HepG2 (cell line): ENCODE results near the gene CMIP. TPM values are rescaled to one million over a fixed set of nuclear protein-coding genes. Genes with fewer than 3 reads are reported as not detected.
A peak's percentile ranks its signal among the peaks of the same experiment; 100 is the strongest.

ENCODE experiments used
- ATF7-NPFF ChIP-seq: sonication (generic); formaldehyde crosslinking; IDR thresholded peaks from 2 replicates; pipeline ENCODE4 v1.8.1; 2023; ENCODE audit warnings: mild to moderate bottlenecking, low read depth, missing genetic modification reagents, moderate library complexity
- CEBPG ChIP-seq: IDR thresholded peaks from 2 replicates; pipeline ENCODE4 v1.6.1; 2016
- CENPX ChIP-seq: sonication (generic); formaldehyde crosslinking; IDR thresholded peaks from 2 replicates; pipeline ENCODE4 v1.9.0; 2021; ENCODE audit warnings: mild to moderate bottlenecking, missing genetic modification reagents, moderate library complexity
- FOXJ3 ChIP-seq: sonication (generic); formaldehyde crosslinking; IDR thresholded peaks from 2 replicates; pipeline ENCODE4 v1.4.0; 2020; ENCODE audit warnings: missing genetic modification reagents, mild to moderate bottlenecking, borderline replicate concordance
- GLI4 ChIP-seq: sonication (generic); formaldehyde crosslinking; IDR thresholded peaks from 2 replicates; pipeline ENCODE4 v1.5.1; 2020; ENCODE audit warnings: missing genetic modification reagents, mild to moderate bottlenecking, moderate library complexity, borderline replicate concordance
- HNF4G ChIP-seq, 2 experiments: sonication (generic) in 1 of 2; formaldehyde crosslinking in 1 of 2; IDR thresholded peaks; 2 replicates each; pipeline versions ENCODE4 v1.4.0 to v1.6.1; 2011 to 2020; ENCODE audit warnings: borderline replicate concordance in 2 of 2, low read depth in 2 of 2, mild to moderate bottlenecking in 2 of 2, low read length in 1 of 2, missing genetic modification reagents in 1 of 2, moderate library complexity in 1 of 2
- HNRNPK ChIP-seq: fragments of 200-400 bp; formaldehyde crosslinking; IDR thresholded peaks from 2 replicates; pipeline ENCODE4 v1.6.1; 2018; ENCODE audit warnings: low read length, low read depth, moderate library complexity, mild to moderate bottlenecking; ENCODE audit not compliant: poor library complexity, severe bottlenecking
- JARID2 ChIP-seq: sonication (generic); formaldehyde crosslinking; IDR thresholded peaks from 2 replicates; pipeline ENCODE4 v1.8.1; 2023; ENCODE audit warnings: missing genetic modification reagents, inconsistent platforms; ENCODE audit not compliant: insufficient replicate concordance
- NFYB ChIP-seq: sonication (generic); formaldehyde crosslinking; IDR thresholded peaks from 2 replicates; pipeline ENCODE4 v1.4.0; 2020; ENCODE audit warnings: missing genetic modification reagents
- RCOR2 ChIP-seq: IDR thresholded peaks from 2 replicates; pipeline ENCODE4 v1.6.1; 2016; ENCODE audit warnings: missing biosample characterization, missing genetic modification reagents
- RFX3 ChIP-seq: IDR thresholded peaks from 2 replicates; pipeline ENCODE4 v1.6.1; 2016; ENCODE audit warnings: missing biosample characterization, missing genetic modification reagents
- SETDB1 ChIP-seq: sonication (generic); formaldehyde crosslinking; IDR thresholded peaks from 2 replicates; pipeline ENCODE4 v1.5.1; 2020; ENCODE audit warnings: missing genetic modification reagents, mild to moderate bottlenecking, borderline replicate concordance
- SMAD3 ChIP-seq: sonication (generic); formaldehyde crosslinking; IDR thresholded peaks from 2 replicates; pipeline ENCODE4 v1.4.0; 2020; ENCODE audit warnings: missing genetic modification reagents
- SMYD3 ChIP-seq: sonication (generic); formaldehyde crosslinking; IDR thresholded peaks from 2 replicates; pipeline ENCODE4 v1.8.1; 2023; ENCODE audit warnings: mild to moderate bottlenecking, missing genetic modification reagents
- STAG1 ChIP-seq: sonication (generic); formaldehyde crosslinking; IDR thresholded peaks from 2 replicates; pipeline ENCODE4 v1.4.0; 2020; ENCODE audit warnings: missing genetic modification reagents
- TFAP4 ChIP-seq: sonication (generic); IDR thresholded peaks from 2 replicates; pipeline ENCODE4 v1.6.1; 2016; ENCODE audit warnings: low read depth, borderline replicate concordance
- THRA ChIP-seq: sonication (generic); formaldehyde crosslinking; IDR thresholded peaks from 2 replicates; pipeline ENCODE4 v1.4.0; 2020; ENCODE audit warnings: missing genetic modification reagents, borderline replicate concordance
- TOE1 ChIP-seq: sonication (generic); formaldehyde crosslinking; IDR thresholded peaks from 2 replicates; pipeline ENCODE4 v1.4.0; 2020; ENCODE audit warnings: mild to moderate bottlenecking, missing genetic modification reagents
- TOPORS ChIP-seq: sonication (generic); formaldehyde crosslinking; IDR thresholded peaks from 2 replicates; pipeline ENCODE4 v1.8.0; 2023; ENCODE audit warnings: mild to moderate bottlenecking, missing genetic modification reagents
- ZFP1 ChIP-seq: IDR thresholded peaks from 2 replicates; pipeline ENCODE4 v1.6.1; 2016
- ZFP82 ChIP-seq: sonication (generic); formaldehyde crosslinking; IDR thresholded peaks from 2 replicates; pipeline ENCODE4 v1.5.1; 2020; ENCODE audit warnings: mild to moderate bottlenecking, missing genetic modification reagents, borderline replicate concordance
- ZNF263 ChIP-seq: sonication (generic); formaldehyde crosslinking; IDR thresholded peaks from 2 replicates; pipeline ENCODE4 v1.4.0; 2020; ENCODE audit warnings: missing genetic modification reagents
- ZNF326 ChIP-seq: sonication (generic); formaldehyde crosslinking; IDR thresholded peaks from 2 replicates; pipeline ENCODE4 v1.4.0; 2020; ENCODE audit warnings: missing genetic modification reagents, borderline replicate concordance
- ZNF768 ChIP-seq: sonication (generic); formaldehyde crosslinking; IDR thresholded peaks from 2 replicates; pipeline ENCODE4 v1.4.0; 2020; ENCODE audit warnings: missing genetic modification reagents
- polyA plus RNA-seq, 8 experiments: library from polyadenylated mRNA; depleted of rRNA in 3 of 8; stranded (reverse) in 7 of 8; unstranded in 1 of 8; fragments of >200 nt; fragmentation: Illumina TruSeq in 4 of 8; extraction: Trizol in 4 of 8; gene quantifications; 2 replicates each; pipeline versions ENCODE4 v1.2.1 to v1.2.3, GENCODE V29; 2011 to 2016; ENCODE audit warnings: low read depth in 4 of 8, missing spikeins in 1 of 8, mixed read lengths in 1 of 8; ENCODE audit not compliant: insufficient read depth in 1 of 8
- total RNA-seq, 5 experiments: library from RNA; depleted of rRNA; stranded (reverse); fragments of >200 nt; fragmentation: Illumina TruSeq; extraction: Trizol; gene quantifications; 2 replicates each; pipeline ENCODE4 v1.2.3, GENCODE V29; 2016; ENCODE audit warnings: low read depth in 1 of 5
- TF ChIP-seq, protein P1 (sequence below): sonication (generic); formaldehyde crosslinking; IDR thresholded peaks from 2 replicates; pipeline ENCODE4 v1.8.1; 2022; ENCODE audit warnings: mild to moderate bottlenecking, missing genetic modification reagents

Gene CMIP
- total and polyA plus RNA-seq, 2 of the 13 experiments (the other 11 are each of a cell fraction or from before 2014, with no cell fraction given) = 10.9 to 18.1 TPM

DNA sequence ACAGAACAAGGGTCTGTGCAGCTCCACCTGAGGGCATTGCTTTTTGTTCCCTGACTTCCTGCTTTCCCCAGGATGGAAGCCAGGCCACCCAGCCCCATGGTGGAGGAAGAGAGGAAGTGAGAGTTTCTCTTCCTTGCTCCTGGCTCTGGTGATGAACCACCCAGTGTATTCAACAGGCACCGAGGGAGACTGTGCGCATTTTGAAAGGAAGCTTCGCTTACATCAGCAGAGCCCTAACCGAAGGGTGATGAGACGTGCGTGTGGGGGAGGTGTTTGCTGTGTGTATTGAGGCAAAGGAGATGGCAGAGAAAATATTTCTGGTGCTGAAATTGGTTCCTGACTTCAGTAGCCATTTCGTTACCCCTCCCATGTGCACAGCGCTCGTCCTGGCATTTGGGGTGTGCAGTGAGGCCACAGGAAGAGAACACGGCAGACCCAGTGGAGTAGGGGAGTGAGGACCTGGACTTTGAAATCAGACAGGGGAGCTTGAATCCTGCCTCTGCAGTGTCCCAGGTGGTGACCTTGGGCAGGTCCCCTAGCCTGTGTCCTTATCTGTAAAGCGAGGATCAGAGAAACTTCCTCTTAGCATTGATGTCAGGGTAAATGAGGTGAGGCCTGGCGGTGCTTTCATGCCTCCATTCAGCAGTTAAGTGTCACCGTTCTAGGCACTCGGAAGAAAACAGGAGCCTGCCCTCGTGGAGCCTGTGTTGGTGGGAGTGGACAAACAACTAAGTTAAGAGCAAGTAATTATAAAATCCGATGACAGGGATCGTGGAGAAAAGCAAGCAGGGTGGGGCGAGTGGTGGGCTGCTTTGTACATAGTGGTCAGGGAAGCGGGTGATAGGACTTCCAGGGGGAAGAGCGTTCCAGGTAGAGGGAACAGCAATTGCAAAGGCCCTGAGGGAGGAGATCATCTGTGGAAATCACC lies 7.4 kb downstream of the CMIP start (continued):
- TF ChIP-seq HNF4G (IDR thresholded peaks at IDR 0.05; ENCODE audit: borderline replicate concordance, low read depth, low read length) = peak; percentile 88; the same call in 1 of the 2 replicates
- TF ChIP-seq HNF4G (CRISPR knock-in tag; IDR thresholded peaks at IDR 0.05; ENCODE audit: borderline replicate concordance, low read depth) = peak; percentile 96; the same call in 1 of the 2 replicates
- TF ChIP-seq TOPORS (CRISPR knock-in tag) = peak; percentile 90
- peak; percentile 99 for TF ChIP-seq ZNF326 (CRISPR knock-in tag)
- peak; percentile 93; the same call in 1 of the 2 replicates for TF ChIP-seq SMAD3 (CRISPR knock-in tag)
- peak; percentile 97 for TF ChIP-seq RCOR2 (CRISPR knock-in tag)
- TF ChIP-seq ZFP82 = no peak; the same call in 1 of the 2 replicates
- TF ChIP-seq ZFP1 (CRISPR knock-in tag) = peak; percentile 84; the same call in 1 of the 2 replicates
- no peak; the same call in 1 of the 2 replicates for TF ChIP-seq ZNF768 (CRISPR knock-in tag)
- TF ChIP-seq ZNF263 = peak; percentile 82
- TF ChIP-seq TOE1 (CRISPR knock-in tag) = peak; percentile 73; the same call in 1 of the 2 replicates
- TF ChIP-seq RFX3 = peak; percentile 43; the same call in 1 of the 2 replicates
- no peak for TF ChIP-seq SETDB1 (CRISPR knock-in tag)
- no peak for TF ChIP-seq JARID2 (CRISPR knock-in tag)
- peak; percentile 90 for TF ChIP-seq FOXJ3
- peak; percentile 94 for TF ChIP-seq TFAP4
- no peak for TF ChIP-seq CENPX (CRISPR knock-in tag)
- TF ChIP-seq CEBPG (CRISPR knock-in tag) = no peak; the same call in 1 of the 2 replicates
- no peak for TF ChIP-seq ATF7-NPFF (CRISPR knock-in tag)
- TF ChIP-seq GLI4 = no peak
- TF ChIP-seq SMYD3 (CRISPR knock-in tag) = peak; percentile 78
- TF ChIP-seq THRA (CRISPR knock-in tag) = peak; percentile 100
- TF ChIP-seq STAG1 (CRISPR knock-in tag) = peak; percentile 41; the same call in 1 of the 2 replicates
- no peak; the same call in 1 of the 2 replicates for TF ChIP-seq NFYB (CRISPR knock-in tag)
- TF ChIP-seq HNRNPK = no peak
- TF ChIP-seq, protein P1, sequence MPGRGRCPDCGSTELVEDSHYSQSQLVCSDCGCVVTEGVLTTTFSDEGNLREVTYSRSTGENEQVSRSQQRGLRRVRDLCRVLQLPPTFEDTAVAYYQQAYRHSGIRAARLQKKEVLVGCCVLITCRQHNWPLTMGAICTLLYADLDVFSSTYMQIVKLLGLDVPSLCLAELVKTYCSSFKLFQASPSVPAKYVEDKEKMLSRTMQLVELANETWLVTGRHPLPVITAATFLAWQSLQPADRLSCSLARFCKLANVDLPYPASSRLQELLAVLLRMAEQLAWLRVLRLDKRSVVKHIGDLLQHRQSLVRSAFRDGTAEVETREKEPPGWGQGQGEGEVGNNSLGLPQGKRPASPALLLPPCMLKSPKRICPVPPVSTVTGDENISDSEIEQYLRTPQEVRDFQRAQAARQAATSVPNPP (CRISPR knock-in tag) = 0 out of 2 replicates have a peak, but pooled peaks have one; percentile 83
